Bone marrow (tissue), 2 donors: Measurements from ENCODE around the gene ROR2.
A peak's percentile ranks its signal among the peaks of the same experiment; 100 is the strongest.
"Not testable (repeated sequence)": the region's sequence is repeated elsewhere in the genome, so short reads cannot be mapped to it uniquely, and the experiment has no call there.

Experiments used
- DNase-seq, 2 donors: peaks; one replicate each; lab custom pipeline; 2025; lab: John Stamatoyannopoulos, UW

ROR2 gene

DNA sequence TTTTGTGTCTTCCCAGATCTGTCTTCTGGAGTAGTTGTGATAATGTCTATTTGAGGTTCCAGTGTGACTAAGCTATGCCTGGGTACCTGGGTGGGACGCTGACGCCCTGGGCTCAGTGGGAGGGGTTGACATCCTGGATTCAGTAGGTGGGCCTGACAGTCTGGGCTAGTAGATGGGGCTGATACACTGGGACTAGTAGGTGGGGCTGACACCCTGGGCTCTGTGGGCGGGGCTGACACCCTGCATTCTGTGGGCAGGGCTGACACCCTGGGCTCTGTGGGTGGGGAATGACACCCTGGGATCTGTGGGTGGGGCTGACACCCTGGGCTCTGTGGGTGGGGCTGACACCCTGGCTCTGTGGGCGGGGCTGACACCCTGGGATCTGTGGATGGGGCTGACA is 153.5 kb downstream of the ROR2 start:
- DNase-seq: not testable (repeated sequence)

DNA sequence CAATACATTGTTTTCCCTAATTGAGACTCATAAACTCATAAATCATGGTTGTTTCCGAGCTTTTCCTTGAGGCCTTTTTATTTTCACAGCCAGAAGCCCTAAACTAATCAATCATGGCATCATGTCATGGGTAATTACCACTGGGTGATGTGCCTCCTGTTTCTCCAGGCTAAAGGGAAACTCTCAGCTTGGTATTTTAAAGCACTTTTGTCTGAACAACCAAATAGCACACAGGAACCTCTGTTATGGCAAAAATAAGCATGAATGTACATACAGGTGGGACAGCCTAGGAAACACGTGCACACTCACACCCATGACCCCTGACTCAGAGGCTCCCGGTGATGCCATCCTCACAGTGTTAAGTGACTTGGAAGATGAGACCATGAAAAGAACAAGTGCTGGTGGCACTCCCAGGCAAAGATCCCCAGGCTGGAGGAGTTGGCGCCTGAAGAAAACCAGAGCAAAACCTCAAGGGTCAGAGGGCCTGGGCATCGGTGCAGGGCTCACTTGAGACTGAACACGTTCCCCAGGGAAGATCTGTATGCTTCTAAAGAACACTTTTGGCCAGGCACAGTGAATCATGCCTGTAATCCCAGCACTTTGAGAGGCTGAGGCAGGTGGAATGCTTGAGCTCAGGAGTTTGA is 154.3 kb downstream of the ROR2 start:
- DNase-seq: no peak

DNA sequence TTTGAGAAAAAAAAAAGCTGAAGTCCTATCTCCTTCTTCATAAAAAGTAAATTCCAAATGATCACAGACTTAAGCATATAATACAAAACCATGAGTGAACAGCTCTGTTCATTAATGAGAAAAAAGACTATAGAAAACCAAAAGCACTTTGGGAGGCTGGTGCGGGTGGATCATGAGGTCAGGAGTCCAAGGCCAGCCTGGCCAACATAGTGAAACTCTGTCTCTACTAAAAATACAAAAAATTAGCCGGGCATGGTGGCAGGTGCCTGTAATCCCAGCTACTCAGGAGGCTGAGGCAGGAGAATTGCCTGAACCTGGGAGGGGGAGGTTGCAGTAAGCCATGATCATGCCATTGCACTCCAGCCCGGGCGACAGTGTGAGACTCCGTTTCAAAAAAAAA is 156.7 kb downstream of the ROR2 start:
- DNase-seq: not testable (repeated sequence)

DNA sequence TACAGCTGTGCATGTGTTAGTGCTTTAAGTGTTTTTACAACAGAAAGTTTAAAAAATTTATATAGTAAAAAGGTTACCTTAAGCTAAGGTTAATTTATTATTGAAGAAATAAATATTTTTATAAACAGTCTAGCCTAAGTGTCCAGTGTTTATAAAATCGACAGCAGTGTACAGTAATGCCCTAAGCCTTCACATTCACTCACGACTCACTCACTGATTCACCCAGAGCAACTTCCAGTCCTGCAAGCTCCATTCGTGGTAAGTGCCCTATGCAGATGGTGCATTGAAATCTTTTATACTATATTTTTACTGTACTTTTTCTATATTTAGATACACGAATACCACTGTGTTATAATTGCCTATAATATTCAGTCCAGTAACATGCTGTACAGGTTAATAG is 159.1 kb downstream of the ROR2 start:
- no peak for DNase-seq

DNA sequence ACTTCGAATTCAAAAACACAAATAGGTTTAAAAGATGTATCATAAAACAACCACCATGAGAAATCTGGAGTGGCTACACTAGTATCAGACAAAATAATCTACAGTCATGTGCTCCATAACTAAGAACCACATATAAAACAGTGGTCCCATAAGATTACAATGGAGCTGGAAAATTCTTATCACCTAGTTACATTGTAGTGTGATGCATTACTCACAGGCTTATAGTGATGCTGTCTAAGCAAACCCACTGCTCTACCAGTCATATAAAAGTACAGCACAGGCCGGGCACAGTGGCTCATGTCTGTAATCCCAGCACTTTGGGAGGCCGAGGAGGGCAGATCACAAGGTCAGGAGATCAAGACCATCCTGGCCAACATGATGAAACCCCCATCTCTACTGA is 160.1 kb downstream of the ROR2 start:
- DNase-seq: no peak

DNA sequence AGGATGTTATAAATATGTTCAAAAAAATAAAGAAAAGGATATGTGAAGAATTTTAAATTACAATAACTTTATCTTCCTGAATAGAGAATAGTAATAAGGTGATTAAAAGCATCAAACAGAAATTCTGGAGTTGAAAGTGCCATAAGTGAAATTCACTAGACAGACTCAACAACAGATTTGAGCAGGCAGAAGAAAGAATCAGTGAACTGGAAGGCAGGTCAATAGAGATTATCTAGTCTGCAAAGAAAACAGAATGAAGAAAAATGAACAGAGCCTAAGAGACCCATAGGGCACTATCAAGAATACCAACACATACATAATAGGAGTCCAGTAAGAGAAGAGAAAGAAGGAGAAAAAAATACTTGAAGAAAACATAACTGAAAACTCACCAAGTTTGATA is 162.1 kb downstream of the ROR2 start:
- no peak for DNase-seq

DNA sequence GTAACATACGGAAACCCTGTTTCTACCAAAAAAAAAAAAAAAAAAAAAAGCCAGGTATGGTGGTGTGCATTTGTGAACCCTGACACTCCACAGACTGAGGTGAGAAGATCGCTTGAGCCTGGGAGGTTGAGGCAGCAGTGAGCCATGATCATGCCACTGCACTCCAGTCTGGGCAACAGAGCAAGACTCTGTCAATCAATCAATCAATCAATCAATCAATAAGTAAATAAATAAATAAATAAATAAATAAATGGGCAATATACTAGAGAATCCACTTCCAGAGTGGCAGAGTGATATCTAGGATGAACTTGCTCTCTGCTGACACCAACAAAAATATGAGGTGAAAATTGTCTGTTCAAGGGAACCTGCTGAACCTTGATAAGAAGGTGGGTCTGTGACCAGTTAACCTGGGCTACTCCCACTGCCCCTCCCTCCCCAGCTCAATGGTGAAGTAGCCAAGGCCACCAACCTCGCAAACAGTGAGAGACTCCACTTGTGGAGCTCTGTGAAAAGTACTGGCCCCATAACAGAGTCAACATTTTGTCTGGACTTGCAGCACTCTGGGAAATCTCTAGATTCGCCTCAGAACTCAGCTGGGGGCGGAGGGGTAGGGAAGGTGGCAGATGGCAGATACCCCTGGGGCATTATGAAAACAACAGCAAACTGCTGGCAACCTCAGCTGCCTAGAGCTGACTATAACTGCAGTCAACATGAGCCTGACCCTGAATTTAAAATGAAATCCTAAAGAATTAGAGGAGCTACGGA is 163.7 kb downstream of the ROR2 start:
- DNase-seq: no peak

DNA sequence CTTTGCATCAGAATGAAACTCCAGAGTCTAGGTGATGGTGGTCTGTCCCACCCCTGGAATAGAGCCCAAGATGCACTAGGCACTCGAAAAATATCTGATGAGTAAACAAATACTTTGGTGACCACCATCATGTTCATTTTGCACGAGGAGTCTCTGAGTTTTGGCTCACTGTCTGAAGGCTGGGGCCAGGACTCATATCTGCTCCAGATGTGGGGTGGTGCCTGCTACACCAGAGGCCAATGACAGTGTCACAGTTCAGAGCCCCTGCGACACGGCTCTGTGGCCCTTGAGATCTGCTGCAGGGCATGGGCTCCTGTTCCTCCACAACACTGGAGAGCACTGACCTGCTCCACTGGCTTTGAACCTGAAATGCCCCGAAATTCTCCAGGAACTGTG is 164.6 kb downstream of the ROR2 start:
- no peak for DNase-seq

DNA sequence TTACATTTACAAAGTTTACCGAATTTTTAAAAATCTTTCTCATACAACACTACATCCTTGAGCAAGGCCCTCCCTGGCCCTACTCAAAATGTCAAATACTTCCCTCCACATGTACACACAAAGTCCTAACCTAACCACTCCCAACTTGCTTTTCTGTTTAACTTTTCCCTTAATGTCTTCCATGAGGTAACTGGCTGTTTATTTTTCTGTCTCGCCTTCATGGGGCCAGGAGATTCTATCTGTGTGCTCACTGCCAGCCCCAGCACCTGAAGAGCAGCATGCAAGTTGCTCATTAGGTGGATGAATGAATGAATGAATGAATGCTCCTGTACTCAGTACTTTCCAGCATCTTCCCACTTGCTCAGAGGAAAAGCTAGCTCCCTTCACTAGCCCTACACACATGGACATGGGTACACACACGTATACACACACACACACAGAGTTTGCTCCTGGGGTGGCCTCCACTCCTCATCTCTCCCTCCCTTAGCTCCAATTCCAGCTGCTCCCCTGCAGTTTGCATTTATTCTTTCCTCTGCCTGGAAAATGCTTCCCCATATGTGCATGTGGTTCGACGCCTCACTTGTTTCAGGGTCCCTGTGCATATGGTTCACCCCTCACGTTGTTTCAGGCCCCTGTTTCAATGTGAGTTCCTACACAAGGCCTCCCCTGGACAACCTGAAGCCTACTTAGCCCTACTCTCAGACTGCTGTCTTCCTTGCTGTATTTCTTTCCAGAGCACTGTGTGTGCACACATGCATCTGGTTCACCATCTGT is 165.2 kb downstream of the ROR2 start:
- no peak for DNase-seq

DNA sequence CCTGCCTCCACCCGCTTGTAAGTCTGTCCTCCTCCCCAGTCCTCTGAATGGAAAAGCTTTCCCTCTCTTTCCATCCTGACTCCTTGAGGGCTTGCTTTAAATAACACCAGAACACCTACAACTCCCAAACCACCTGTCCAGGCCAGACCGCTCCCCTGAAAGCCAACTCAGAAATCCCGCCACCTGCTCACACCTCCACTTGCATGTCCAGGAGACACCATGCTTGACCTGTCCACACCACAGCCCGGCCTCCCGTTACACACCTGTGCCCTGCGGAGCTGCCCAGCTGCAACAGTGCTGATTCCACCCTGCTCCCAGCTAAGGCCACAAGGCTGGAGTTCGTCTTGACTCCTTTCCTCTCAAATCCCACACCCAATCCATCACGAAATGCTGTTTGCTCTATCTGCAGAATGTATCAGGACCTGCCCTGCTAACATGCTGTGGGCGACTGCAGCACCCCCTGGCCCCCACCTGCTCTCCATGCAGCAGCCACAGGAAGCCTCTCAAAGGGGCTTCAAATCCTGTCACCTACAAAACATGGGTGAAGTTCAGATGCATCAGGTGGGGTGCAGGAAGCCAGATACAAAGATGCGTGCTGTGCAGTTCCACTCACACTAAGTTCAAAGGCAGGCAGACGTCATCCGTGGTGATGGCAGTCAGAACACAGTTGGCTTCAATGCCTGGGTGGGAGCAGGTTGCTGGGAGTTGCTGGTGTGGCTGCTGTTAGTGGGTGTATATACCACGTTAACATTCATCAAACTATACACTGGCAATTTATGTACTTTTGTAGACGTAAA is 166.0 kb downstream of the ROR2 start:
- no peak for DNase-seq

DNA sequence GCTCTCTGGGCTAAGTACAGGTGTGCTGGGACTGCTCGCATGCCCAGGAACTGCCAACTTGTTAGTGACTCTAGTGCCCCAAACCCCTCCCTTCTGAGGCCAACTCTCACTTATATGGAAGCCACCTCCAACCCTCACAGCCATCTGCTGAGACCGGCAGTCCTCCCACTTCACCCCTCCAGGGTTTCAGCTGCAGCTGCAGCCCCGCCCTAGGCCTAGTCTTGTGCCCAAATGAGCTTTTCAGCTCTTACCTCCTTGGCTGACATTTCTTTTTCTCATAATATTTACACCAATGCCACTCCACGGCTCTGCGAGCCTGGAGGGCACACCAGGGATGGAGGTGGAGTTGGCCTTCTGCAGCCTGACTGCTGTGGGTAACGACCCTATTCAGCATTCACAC is 166.6 kb downstream of the ROR2 start:
- no peak for DNase-seq

DNA sequence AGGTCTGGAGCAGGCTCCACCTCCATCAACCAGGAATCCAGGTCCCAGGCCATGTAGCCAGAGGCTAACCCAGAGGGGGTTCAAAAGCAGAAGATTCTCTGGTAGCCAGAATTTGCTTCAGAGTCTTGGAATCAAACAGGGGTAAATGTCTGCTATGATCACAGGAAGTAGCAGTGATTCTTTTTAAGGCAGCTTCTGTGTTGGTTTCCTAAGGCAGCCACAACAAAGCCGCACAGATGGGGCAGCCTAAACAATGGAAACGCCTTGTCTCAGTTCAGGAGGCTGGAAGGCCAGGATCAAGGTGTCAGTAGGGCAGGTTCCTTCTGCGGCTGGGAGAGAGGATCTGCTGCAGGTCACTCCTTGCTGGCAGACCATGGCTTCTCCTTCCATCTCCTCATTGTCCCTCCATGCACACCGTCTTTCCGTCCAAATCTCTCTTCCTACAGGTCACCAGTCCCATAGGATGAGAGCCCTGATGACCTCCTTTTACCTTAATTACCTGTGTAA is 167.3 kb downstream of the ROR2 start:
- no peak for DNase-seq

DNA sequence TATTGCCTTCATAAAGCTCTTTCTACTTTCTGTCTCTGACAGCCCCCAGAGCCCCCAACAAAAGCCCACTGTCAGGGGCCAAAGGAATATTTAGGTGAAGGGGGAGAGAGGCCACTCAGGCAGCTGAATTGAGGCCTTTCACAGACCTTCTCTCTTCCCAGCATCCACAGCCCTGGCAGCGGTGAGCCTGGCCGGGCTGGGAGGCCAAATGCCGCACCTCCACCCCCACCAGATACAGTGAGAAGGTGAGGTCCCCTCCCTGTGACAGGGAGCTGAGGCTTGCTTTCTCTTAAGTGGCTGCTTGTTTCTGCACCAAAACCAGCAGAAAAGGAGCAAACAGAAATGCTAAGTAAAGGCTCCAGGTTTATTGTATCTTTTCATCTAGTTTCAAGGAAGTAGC is 168.1 kb downstream of the ROR2 start:
- no peak for DNase-seq

DNA sequence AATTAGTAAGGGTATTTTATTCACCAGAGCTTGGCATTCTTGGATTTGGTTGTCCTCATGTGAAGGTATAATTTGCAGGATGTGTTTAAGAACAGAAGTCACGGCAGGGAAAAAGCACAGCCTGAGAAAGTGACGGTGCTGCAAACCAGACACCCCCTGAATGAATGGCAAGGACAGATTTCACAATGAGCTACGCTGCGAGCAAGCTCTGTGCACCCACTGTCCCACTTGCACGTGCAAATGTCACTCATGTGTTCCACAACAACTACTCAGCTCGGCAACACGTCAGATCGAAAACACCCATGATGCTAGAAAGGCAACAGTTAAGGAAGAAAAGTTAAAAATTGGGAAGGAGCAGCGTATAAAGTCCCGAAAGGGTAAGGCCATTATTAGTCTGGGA is 168.9 kb downstream of the ROR2 start:
- DNase-seq: no peak

DNA sequence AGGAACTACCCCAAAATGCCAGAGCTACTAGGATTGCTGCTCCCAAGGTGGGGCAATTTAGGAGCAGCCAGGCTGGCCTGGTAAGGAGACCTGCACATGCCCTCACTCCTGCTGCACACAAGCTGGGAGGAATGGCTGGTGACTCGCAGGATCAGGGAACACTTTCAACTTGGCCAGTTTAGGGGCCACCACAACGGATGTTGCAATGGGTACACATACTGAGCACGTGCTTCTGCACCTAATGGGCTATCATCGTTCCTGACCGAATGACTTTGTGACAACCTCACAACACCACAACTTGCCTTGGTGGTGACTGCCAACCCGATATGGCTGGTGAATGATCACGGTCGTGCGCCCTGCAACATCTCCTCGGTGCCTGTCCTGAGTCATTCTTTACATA is 172.0 kb downstream of the ROR2 start:
- DNase-seq: no peak

DNA sequence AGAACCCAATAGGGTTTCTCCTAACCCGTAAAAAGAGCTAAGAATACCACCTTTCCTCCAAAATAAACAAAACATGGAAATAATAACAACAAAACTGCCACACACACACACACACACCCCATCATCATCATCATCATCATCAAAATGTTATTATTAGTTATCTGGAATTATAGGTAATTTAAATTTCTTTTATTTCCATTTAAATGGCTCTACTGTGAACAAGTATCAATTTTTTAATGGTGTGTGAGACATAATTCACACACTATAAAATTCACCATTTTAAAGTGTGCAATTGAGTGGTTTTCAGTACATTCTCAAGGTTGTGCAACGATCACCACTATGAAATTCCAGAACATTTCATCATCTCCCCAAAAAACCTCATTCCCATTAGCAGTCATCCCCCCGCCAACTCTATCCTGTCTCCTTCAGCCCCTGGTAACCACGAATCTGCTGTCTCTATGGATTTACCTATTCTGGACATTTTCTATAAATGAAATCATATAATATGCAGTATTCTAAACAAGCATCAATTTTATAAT is 172.7 kb downstream of the ROR2 start:
- no peak for DNase-seq

DNA sequence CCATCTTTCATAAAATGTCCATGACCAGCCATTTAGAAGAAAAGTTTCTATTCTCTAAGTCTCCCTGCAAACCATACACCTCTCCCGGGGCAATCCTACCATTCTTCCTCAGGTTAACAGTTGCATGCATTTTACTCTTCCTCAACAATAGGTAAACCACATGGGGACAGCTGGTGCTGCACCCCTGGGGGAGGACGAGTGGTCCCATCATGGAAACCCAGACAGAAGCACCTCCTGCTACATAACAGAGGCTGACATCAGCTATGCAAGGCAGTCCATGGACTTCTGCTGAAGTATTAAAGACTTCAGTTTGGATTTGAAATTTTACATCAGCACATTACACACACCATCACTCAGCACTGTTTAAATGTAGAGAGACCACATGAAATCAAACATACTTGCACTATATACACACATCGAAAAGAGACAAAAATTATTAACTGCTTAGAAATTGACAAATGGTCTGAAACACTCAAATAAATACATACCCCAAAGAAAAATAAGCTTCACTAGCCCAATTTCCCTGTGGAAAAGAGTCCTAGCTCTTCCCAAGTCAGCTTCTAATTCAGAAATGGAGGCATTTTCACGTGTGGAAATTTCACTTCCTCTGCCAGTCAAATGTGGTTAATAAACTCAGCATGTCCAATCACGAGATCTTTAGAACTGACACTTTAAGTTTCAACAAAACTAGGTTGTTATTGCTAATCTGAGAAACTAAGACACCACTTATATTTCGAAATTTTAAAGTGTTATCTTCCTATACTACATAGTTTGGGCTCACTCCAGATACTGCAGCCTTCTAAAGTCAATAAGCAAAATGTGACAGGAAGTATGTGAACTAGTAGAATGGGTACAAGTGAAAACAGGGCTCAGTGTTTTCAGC is 173.4 kb downstream of the ROR2 start:
- no peak for DNase-seq

DNA sequence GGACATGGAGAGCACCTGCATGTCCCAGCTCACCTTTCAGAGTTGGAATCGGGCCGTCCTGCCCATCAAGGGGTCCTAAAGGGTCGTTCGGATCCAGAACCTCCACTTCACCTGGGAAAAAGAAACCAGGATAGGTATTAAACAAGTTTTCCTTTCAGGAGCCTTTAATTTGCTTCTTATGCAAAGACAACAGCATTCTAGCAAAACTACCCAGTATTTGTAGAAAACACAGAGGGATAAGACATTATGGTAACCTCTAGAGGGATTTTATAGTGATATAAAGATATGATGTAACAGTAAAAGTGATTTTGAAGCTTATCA is 174.4 kb downstream of the ROR2 start:
- no peak for DNase-seq

DNA sequence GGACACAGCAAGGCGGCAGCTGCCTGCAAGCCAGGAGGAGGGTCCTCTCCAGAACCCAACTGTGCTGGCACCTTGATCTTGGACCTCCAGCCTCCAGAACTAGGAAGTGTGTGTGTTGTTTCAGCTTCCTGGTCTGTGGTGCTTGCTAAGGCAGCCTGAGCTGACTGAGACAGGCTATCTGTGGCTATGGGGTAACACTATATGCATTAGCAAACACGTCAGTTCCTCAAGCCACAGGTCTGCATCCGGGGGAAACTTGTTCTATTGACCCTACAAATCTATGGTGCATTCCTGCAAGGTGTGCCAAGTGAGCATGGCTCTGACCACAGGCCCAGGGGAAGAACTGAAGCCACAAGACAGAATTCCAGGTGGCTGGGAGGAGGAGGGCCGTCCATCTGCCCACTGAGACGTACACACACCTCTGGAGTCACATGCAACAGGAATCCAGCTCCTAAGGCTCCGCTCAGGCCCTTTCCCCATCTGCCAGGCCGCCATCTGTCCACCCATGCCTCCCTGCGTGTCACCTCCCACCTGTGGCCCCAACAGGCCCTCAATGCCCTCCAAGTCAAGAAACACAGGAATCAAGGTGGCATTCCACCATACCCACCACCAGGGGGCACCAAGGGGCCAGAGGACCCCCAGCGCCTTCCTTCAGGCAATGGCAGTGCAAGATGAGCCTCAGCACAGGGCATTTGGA is 174.9 kb downstream of the ROR2 start:
- peak in 1 of 2 donors; percentile 8 for DNase-seq

DNA sequence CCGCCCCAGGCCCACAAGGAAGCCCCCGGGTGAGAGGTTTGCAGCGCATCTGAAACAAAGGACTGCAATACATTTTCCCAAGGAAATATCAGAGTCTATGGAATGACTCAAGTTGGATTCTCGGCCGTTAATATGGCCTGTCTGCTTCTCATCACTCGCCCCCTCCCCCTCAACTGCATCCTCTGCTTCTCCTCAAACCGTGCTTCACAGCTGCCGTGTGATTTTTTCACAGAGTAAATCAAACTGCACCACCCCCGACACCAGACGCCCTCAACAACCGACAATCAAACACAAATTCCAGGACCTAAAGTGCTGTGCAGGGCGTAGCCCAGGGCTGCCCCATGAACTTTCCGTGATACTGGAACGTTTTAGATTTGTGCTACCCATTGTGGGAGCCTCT is 176.9 kb downstream of the ROR2 start:
- DNase-seq: no peak
